Measurements from ENCODE around the gene ZNF579.
A peak's percentile ranks its signal among the peaks of the same experiment; 100 is the strongest.

ZNF579 gene

GRCh38 chr19:55567708-55568328 lies 12.8 kb downstream of the ZNF579 start:
- TF ChIP-seq, protein P1, sequence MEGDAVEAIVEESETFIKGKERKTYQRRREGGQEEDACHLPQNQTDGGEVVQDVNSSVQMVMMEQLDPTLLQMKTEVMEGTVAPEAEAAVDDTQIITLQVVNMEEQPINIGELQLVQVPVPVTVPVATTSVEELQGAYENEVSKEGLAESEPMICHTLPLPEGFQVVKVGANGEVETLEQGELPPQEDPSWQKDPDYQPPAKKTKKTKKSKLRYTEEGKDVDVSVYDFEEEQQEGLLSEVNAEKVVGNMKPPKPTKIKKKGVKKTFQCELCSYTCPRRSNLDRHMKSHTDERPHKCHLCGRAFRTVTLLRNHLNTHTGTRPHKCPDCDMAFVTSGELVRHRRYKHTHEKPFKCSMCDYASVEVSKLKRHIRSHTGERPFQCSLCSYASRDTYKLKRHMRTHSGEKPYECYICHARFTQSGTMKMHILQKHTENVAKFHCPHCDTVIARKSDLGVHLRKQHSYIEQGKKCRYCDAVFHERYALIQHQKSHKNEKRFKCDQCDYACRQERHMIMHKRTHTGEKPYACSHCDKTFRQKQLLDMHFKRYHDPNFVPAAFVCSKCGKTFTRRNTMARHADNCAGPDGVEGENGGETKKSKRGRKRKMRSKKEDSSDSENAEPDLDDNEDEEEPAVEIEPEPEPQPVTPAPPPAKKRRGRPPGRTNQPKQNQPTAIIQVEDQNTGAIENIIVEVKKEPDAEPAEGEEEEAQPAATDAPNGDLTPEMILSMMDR (conservative IDR thresholded peaks at IDR 0.05) = no peak
- no peak overlapping the region for H3K27ac ChIP-seq

DNA sequence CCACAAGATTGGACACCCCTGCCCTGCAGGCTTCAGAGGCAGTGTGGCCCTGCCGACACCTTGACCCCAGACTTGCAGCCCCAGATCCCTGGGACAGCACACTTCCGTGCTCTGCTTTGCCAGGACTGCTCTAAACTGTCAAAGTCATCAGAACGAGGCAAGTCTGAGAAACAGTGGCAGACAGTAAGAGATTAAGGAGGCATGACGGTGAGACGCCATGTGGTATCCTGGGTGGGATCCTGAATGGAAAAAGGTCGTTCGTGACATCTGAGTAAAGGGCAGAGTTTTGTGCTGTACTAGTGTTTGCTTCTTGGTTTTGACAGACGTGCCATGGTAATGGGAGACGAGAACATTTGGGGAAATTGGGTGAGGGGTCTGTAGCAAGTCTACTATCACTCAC lies 13.8 kb downstream of the ZNF579 start:
- TF ChIP-seq, protein P1 (conservative IDR thresholded peaks at IDR 0.05) = no peak
- H3K27ac ChIP-seq = no peak overlapping the region

- no peak overlapping the region for H3K27ac ChIP-seq
- TF ChIP-seq, protein P1 (conservative IDR thresholded peaks at IDR 0.05) = no peak
Measured at GRCh38 chr19:55563261-55563690, 17.4 kb downstream of the ZNF579 start.

DNA sequence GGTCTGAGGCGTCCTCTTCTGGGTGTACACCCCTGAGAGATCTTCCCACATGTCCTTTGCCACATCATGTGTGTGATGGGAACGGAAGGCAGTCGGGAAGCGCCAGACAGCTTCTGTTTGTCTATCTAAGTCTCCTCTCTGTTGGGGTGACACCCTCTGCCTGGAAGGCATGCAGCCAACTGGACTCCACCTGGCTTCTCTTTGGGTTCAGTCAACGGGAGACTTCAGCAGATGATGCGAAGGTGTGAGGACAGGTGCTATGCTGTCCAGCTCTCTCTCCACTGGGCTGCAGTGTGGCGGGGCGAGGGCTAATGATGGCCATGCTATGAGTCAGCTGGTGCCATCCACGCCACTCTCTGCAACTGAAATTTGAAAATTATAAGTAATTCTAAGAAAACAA lies 21.0 kb downstream of the ZNF579 start:
- no peak overlapping the region for H3K27ac ChIP-seq
- TF ChIP-seq, protein P1 (conservative IDR thresholded peaks at IDR 0.05) = no peak

- H3K27ac ChIP-seq = no peak overlapping the region
- TF ChIP-seq, protein P1 (conservative IDR thresholded peaks at IDR 0.05) = no peak
Measured at GRCh38 chr19:55554741-55555152, 25.9 kb downstream of the ZNF579 start.

DNA sequence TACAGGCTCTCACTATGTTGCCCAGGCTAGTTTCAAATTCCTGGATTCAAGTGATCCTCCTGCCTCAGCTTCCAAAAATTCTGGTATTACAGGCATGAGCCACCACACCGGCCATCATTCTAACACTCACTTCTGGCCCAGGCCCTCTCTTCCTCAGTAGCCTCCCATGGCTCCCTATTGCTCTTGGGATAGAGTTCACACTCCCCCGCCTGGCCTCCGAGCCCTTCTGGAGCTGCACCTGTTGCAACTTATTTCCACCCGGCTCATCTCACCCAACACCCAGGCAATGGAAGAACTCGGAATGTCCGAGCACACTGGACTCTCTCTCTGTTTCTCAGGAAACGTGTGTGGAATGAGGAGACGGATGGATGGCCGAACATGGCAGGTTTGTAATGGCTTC lies 26.3 kb downstream of the ZNF579 start:
- no peak overlapping the region for H3K27ac ChIP-seq
- TF ChIP-seq, protein P1 (conservative IDR thresholded peaks at IDR 0.05) = no peak

DNA sequence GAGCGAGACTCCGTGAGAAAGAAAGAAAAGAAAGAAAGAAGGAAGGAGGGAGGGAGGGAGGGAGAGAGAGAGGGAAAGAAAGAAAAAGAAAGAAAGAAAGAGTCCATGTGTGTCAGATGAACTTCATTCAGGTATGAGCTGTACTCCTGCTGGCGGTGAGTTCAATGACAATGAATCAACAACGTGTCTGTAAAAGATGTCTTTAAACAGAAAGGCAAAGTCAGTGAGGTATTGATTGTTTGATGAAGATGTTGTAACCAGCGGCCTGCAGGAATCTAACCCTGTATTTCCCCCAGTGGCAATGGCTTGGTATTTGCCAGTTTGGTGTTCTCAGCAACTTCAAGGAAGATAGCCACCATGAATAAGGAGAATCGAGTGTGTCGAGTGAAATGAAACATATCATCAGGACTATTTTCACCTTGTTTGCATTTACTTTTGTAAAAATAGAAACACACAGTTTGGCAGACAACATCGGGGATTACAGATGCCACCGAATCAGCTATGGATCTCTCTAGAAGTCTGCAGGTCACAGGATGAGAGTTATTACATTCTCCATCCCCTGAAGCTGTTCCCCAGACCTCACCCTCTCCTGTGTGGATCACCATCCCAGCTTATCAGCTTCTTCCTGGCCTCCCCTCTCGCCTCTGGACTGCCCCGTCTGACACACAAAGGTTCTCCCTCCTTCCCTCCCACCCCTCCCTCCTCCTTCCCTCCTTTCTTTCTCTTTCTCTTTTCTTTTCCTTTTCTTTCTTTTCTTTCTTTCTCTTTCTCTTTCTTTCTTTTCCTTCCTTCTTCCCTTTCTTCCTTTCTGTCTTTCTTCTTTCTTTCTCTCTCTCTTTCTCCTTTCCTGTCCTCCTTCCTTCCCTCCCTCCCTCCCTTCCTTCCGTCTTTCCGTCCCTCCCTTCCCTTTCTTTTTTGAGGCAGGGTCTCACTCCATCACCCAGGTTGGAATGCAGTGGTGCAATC lies 27.1 kb downstream of the ZNF579 start:
- TF ChIP-seq, protein P1 (conservative IDR thresholded peaks at IDR 0.05) = peak; percentile 27; the same call in 1 of the 2 replicates
- H3K27ac ChIP-seq = no peak overlapping the region

Measured in VCaP (cell line).